Gastroesophageal sphincter (tissue), 4 donors: ENCODE measurements around the gene TRPC4. TPM values are rescaled to one million over a fixed set of nuclear protein-coding genes. Genes with fewer than 3 reads are reported as not detected.

Experiments used
- ATAC-seq: fragments of 150-250 bp; one replicate; pipeline ENCODE4 v1.9.1; 2016; ENCODE audit warnings: mild to moderate bottlenecking, moderate library complexity
- H3K27ac ChIP-seq, 4 donors: fragments of 200-600 bp; sonication (generic) in 3 of 4; 1 replicate in 3 of 4; 2 replicates in 1 of 4; pipeline ENCODE4 v1.5.1; 2016 to 2019
- H3K27me3 ChIP-seq: fragments of 200-600 bp; sonication (generic); one replicate; pipeline ENCODE4 v1.5.1; 2019
- H3K36me3 ChIP-seq, 2 donors: fragments of 200-600 bp; sonication (generic); one replicate each; pipeline ENCODE4 v1.5.1; 2019; ENCODE audit warnings: control low read depth in 1 of 2
- H3K4me1 ChIP-seq, 3 donors: fragments of 200-600 bp; sonication (generic); 1 replicate in 2 of 3; 2 replicates in 1 of 3; pipeline ENCODE4 v1.5.1; 2016 to 2019; ENCODE audit warnings: control low read depth in 2 of 3
- H3K4me3 ChIP-seq, 2 donors: fragments of 200-600 bp; sonication (generic); one replicate each; pipeline ENCODE4 v1.5.1; 2019; ENCODE audit warnings: mild to moderate bottlenecking in 1 of 2, moderate library complexity in 1 of 2
- H3K9me3 ChIP-seq, 3 donors: fragments of 200-600 bp; sonication (generic); one replicate each; pipeline ENCODE4 v1.5.1; 2017 to 2019; ENCODE audit warnings: control low read depth in 2 of 3
- EP300 ChIP-seq: sonication (generic); formaldehyde crosslinking; IDR thresholded peaks from one replicate; pipeline ENCODE4 v1.6.1; 2017; ENCODE audit warnings: antibody characterized with exemption, mild to moderate bottlenecking
- POLR2A ChIP-seq, 2 donors: fragments of 450-650 bp; IDR thresholded peaks; one replicate each; pipeline ENCODE4 v1.6.1; 2017; ENCODE audit warnings: antibody characterized with exemption in 2 of 2, mild to moderate bottlenecking in 2 of 2, moderate library complexity in 1 of 2
- POLR2AphosphoS5 ChIP-seq: sonication (generic); formaldehyde crosslinking; IDR thresholded peaks from one replicate; pipeline ENCODE4 v1.6.1; 2017; ENCODE audit warnings: antibody characterized with exemption
- WGBS, 2 donors: methylation state at CpG; one replicate each; pipeline ENCODE4 v1.1.5; 2018; ENCODE audit warnings: low coverage in 1 of 2; 5-methylcytosine and 5-hydroxymethylcytosine counted together
- total RNA-seq, 4 donors: library from RNA; depleted of rRNA; stranded (reverse); fragments of >200 nt; gene quantifications; one replicate each; pipeline ENCODE4 v1.1.0, GENCODE V29; 2016
- TF ChIP-seq, protein P1 (sequence below), 4 experiments: fragments of 200-600 bp in 2 of 4; fragments of 450-650 bp in 2 of 4; sonication (generic) in 1 of 4; IDR thresholded peaks; one replicate each; pipeline ENCODE4 v1.5.1; 2017 to 2019; ENCODE audit warnings: antibody characterized with exemption in 4 of 4, mild to moderate bottlenecking in 2 of 4, moderate library complexity in 2 of 4

TRPC4 gene
- total RNA-seq: 1 to 10 TPM in 1 of 4 donors, under 1 TPM in 2, not detected in 1; 0.31 to 1.1 (median 0.87) TPM

DNA sequence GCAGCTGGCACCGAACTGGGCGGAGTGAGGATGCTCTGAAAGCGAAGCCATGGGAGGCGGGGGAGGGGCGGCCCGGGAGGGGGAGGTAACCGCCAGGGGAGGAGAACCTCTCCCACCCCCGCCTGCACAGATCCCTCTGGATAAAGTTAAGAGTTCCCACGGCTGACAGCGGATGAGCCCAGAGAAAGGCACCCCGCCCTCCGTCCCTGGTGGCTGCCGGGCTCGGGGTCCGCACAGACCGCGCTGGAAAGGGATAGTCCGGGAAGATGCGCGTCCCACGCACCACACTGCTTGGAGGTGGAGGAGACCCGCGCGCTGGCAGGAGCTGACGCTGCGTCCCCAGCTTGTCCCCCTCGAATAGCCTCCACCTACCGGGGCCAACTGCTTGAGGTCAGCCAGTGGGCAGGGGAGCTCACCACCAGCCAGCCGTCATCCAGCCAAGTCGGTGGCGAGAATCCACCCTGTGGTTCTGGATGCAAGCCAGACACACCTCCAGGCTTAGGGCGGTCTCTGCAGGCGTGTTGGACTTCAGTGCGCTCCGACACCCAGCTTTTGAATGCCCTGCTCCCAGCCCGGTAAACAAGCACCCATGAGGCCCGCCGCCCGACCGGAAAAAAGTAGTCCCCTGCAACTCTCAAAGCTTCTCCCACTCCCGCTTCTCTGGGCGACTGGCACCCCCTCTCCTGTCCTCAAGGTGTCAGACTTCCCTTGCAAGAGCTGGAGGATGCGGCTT is at the start of gene TRPC4:
Gene TRPC4, minus strand, starts transcription at position 17 of the 733 bp plus-strand sequence. CDS start 86,439 bp downstream, outside the sequence.
- H3K27ac ChIP-seq: no peak within 1 kb of the TSS
- TF ChIP-seq, protein P1, sequence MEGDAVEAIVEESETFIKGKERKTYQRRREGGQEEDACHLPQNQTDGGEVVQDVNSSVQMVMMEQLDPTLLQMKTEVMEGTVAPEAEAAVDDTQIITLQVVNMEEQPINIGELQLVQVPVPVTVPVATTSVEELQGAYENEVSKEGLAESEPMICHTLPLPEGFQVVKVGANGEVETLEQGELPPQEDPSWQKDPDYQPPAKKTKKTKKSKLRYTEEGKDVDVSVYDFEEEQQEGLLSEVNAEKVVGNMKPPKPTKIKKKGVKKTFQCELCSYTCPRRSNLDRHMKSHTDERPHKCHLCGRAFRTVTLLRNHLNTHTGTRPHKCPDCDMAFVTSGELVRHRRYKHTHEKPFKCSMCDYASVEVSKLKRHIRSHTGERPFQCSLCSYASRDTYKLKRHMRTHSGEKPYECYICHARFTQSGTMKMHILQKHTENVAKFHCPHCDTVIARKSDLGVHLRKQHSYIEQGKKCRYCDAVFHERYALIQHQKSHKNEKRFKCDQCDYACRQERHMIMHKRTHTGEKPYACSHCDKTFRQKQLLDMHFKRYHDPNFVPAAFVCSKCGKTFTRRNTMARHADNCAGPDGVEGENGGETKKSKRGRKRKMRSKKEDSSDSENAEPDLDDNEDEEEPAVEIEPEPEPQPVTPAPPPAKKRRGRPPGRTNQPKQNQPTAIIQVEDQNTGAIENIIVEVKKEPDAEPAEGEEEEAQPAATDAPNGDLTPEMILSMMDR (IDR thresholded peaks at IDR 0.05): peak in 2 of 4 experiments; percentile 15 to 35
- no peak for TF ChIP-seq POLR2AphosphoS5
- WGBS, 2 donors: no CpG with 5 or more reads among the region's 43 CpGs
- H3K4me3 ChIP-seq: peak within 1 kb of the TSS; percentile 7 to 51
- no peaks in the 10 kb centered on the region for H3K36me3 ChIP-seq
- H3K4me1 ChIP-seq: peaks cover 0 to 16% (median 9%) of the 10 kb centered on the region in 3 donors
- ATAC-seq: peak; percentile 43
- no peaks in the 10 kb centered on the region for H3K9me3 ChIP-seq
- H3K27me3 ChIP-seq: peaks cover 34% of the 10 kb centered on the region

DNA sequence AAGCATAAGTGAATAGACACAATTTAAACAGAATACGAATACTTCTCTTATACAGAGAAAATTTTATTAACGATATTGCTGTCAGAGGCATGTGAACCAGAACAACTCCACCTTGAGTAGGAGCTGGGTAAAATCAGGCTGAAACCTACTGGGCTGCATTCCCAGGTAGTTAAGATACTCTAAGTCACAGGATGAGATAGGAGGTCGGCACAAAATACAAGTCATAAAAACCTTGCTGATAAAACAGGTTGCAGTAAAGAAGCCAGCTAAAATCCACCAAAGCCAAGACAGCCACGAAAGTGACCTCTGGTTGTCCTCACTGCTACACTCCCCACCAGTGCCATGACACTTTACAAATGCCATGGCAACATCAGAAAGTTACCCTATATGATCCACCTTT is 49.2 kb upstream of the TRPC4 start:
- no peak for ATAC-seq
- no peak overlapping the region for H3K27ac ChIP-seq
- WGBS, 2 donors: 24 to 42% methylated on average over 4 of the region's 4 CpGs

DNA sequence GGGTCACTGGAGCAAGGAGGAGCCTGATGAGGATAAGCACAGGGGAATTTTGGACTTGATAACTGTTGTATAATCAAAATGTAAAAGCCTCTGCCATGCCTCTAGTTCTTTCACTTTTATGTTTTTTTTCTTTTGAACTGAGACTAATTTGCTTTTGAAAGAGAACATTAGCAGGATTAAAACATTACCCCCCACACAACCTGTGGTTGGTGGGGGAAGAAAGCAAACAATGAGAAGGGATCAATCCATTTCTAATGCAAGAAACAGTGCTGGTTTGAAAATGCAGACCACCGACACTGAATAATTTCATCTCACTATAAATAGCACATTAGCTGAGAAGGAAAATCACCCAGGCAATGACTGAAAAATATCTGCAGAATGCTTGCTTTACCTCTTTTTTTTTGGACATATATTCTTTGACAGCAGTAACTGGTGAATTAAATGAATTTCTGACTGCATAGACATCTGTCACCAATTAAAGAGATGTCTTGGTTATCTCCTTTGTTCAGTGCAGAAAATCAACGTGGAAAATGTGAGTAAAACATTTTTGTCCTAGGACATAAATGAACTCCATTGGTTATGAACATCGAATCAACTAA is 48.6 kb upstream of the TRPC4 start:
- H3K27ac ChIP-seq: no peak overlapping the region
- ATAC-seq: no peak
- no peaks in the 10 kb centered on the region for H3K27me3 ChIP-seq
- no peak overlapping the region for H3K4me3 ChIP-seq
- no peak for TF ChIP-seq POLR2AphosphoS5
- TF ChIP-seq POLR2A (IDR thresholded peaks at IDR 0.05): no peak
- no peak for TF ChIP-seq EP300
- TF ChIP-seq, protein P1 (IDR thresholded peaks at IDR 0.05): no peak
- H3K4me1 ChIP-seq: no peaks in the 10 kb centered on the region
- H3K36me3 ChIP-seq: no peaks in the 10 kb centered on the region
- H3K9me3 ChIP-seq: peaks cover 0 to 8% (median 0%) of the 10 kb centered on the region in 3 donors
- WGBS, 2 donors: 29 to 40% methylated on average over 3 of the region's 3 CpGs

More for the DNA sequence above, 49.2 kb upstream of the TRPC4 start:
- Histone ChIP-seq H3K36me3 (no peaks in the 10 kb centered on the region), H3K4me3 (no peak overlapping the region), H3K27me3 (no peaks in the 10 kb centered on the region), H3K9me3 (peaks cover 0 to 8% (median 0%) of the 10 kb centered on the region in 3 donors), H3K4me1 (no peaks in the 10 kb centered on the region)
- TF ChIP-seq POLR2AphosphoS5 (no peak), EP300 (no peak)

DNA sequence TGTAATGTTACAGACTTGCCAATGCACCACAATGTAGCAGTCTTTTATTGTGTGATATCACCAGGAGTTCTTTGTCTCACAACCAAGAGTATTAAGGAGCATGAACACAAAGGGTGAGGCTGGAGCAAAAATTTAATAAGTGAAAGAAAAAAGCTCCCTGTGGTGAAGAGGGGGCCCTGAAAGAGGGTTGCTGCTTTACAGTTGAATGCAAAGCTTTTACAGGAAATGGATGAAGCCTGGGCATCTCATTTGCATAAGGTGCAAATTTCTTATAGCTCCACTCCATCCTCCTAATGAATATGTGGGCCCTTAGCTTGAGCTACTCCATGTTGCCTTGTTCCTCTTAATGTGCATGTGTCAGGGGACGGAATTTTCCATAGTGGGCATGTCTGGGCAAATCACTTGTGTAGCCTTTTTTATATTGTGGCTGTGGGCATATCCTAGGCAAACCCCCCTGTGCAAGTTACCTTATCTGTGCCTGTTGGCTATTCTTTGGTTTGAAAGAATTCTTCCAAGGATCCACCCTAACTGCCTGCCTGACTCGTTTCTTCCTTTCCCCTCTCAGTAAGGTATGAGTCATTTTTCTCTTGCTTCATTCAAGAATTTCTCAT is 45.3 kb upstream of the TRPC4 start:
- no peaks in the 10 kb centered on the region for H3K27me3 ChIP-seq
- WGBS, 2 donors: 52 to 86% methylated on average over 1 to 2 of the region's 2 CpGs
- no peaks in the 10 kb centered on the region for H3K4me1 ChIP-seq
- H3K9me3 ChIP-seq: peaks cover 0 to 8% (median 0%) of the 10 kb centered on the region in 3 donors
- H3K4me3 ChIP-seq: no peak overlapping the region
- H3K27ac ChIP-seq: no peak overlapping the region
- TF ChIP-seq, protein P1 (IDR thresholded peaks at IDR 0.05): no peak
- TF ChIP-seq EP300 (no peak), POLR2A (IDR thresholded peaks at IDR 0.05) (no peak), POLR2AphosphoS5 (no peak)
- no peaks in the 10 kb centered on the region for H3K36me3 ChIP-seq
- ATAC-seq: no peak

DNA sequence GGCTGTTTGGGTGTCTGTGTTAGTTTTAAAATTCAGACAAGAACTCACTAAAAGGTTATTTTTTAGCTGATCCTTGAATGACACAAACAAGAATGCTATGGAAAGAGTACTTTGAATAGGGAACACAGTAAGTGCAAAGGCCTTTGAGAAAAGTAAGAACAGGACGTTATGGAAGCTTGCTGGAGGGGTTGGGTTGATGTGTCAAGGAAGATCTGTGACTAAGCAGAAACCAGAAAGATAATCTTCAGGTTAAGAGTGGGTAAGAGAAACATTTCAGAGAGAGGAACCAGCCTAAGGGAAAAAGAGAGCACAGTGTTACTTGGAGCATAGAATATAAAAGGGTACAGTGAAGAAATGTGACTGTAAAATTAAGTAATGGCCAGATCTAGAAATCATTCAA is 41.2 kb upstream of the TRPC4 start:
- no peak overlapping the region for H3K27ac ChIP-seq
- ATAC-seq: no peak
- WGBS, 2 donors: 38 to 44% methylated on average over 1 of the region's 1 CpG
- TF ChIP-seq, protein P1 (IDR thresholded peaks at IDR 0.05): no peak
- no peak for TF ChIP-seq POLR2AphosphoS5
- no peak for TF ChIP-seq EP300
- TF ChIP-seq POLR2A (IDR thresholded peaks at IDR 0.05): no peak
- H3K36me3 ChIP-seq: no peaks in the 10 kb centered on the region
- H3K9me3 ChIP-seq: peaks cover 0 to 8% (median 0%) of the 10 kb centered on the region in 3 donors
- no peaks in the 10 kb centered on the region for H3K4me1 ChIP-seq
- H3K27me3 ChIP-seq: no peaks in the 10 kb centered on the region
- H3K4me3 ChIP-seq: no peak overlapping the region
